Lower leg skin (tissue), 3 donors: Measurements from ENCODE around the gene DRC7.

Experiments
- POLR2A ChIP-seq, 2 donors: fragments of 450-650 bp; IDR thresholded peaks; one replicate each; pipeline ENCODE4 v1.6.1; 2016 to 2017; ENCODE audit warnings: antibody characterized with exemption in 2 of 2, mild to moderate bottlenecking in 1 of 2, moderate library complexity in 1 of 2
- TF ChIP-seq, protein P1 (sequence below), 3 donors: fragments of 450-650 bp; IDR thresholded peaks; one replicate each; pipeline ENCODE4 v1.5.1; 2016; ENCODE audit warnings: antibody characterized with exemption in 3 of 3, mild to moderate bottlenecking in 3 of 3, moderate library complexity in 2 of 3

GRCh38 chr16:57755061-57755684, 60.6 kb downstream of the DRC7 start:
- TF ChIP-seq POLR2A (IDR thresholded peaks at IDR 0.05), result no peak
- TF ChIP-seq, protein P1, sequence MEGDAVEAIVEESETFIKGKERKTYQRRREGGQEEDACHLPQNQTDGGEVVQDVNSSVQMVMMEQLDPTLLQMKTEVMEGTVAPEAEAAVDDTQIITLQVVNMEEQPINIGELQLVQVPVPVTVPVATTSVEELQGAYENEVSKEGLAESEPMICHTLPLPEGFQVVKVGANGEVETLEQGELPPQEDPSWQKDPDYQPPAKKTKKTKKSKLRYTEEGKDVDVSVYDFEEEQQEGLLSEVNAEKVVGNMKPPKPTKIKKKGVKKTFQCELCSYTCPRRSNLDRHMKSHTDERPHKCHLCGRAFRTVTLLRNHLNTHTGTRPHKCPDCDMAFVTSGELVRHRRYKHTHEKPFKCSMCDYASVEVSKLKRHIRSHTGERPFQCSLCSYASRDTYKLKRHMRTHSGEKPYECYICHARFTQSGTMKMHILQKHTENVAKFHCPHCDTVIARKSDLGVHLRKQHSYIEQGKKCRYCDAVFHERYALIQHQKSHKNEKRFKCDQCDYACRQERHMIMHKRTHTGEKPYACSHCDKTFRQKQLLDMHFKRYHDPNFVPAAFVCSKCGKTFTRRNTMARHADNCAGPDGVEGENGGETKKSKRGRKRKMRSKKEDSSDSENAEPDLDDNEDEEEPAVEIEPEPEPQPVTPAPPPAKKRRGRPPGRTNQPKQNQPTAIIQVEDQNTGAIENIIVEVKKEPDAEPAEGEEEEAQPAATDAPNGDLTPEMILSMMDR (IDR thresholded peaks at IDR 0.05), result no peak
